HCT116 (cell line): ENCODE data around the gene ELMOD1. TPM values are rescaled to one million over a fixed set of nuclear protein-coding genes. Genes with fewer than 3 reads are reported as not detected.

Experiments
- ATAC-seq: fragments of 200-7000 bp; cut with Tn5 transposase; 2 replicates; pipeline ENCODE4 v1.9.1; 2020; ENCODE audit warnings: mild to moderate bottlenecking, moderate library complexity
- BruUV-seq: library from RNA; stranded (reverse); fragments of 400-500 nt; replicated peaks from 2 replicates; lab custom pipeline; 2021; lab: Mats Ljungman, UMichigan
- CTCF ChIA-PET: fragments of 300-600 bp; sonication (Branson Sonifier 250); formaldehyde crosslinking; loops from one replicate; lab custom pipeline; 2021; ENCODE audit warnings: antibody characterized with exemption; lab: Charles Lee
- POLR2A ChIA-PET: fragments of 300-600, 350-600 bp; sonication (Branson Sonifier 250); formaldehyde crosslinking; loops from one replicate; lab custom pipeline; 2021; ENCODE audit warnings: antibody characterized with exemption; lab: Charles Lee
- RAD21 ChIA-PET, 2 experiments: fragments of 300-600 bp; sonication (Branson Sonifier 250); formaldehyde crosslinking; loops; one replicate each; lab custom pipeline; 2023; ENCODE audit warnings: low total read pairs in 2 of 2; ENCODE audit not compliant: uncharacterized antibody in 2 of 2, unreplicated experiment in 2 of 2, low non-redundant PET in 1 of 2; lab: Charles Lee
- DNase-seq: peaks from one replicate; pipeline ENCODE4 v3.0.0-alpha.2; 2010; ENCODE audit warnings: low read depth, low spot score
- H2AFZ ChIP-seq: fragments of 200-600 bp; shearing (Covaris generic), sonication (generic); 2 replicates; pipeline ENCODE4 v1.6.1; 2017; ENCODE audit warnings: low read depth, mixed run types, mixed read lengths, antibody characterized with exemption, low read length; ENCODE audit not compliant: poor library complexity, severe bottlenecking
- H3K27ac ChIP-seq: 2 replicates; pipeline ENCODE4 v1.5.1; 2012; ENCODE audit warnings: low read depth, low read length
- H3K27me3 ChIP-seq: fragments of 200-600 bp; sonication (generic); 2 replicates; pipeline ENCODE4 v1.6.1; 2016; ENCODE audit warnings: mixed run types, low read length, mixed read lengths; ENCODE audit not compliant: insufficient read depth
- H3K36me3 ChIP-seq, 2 experiments: fragments of 200-500 bp in 1 of 2; fragments of 200-600 bp in 1 of 2; sonication (Bioruptor generic) in 1 of 2; sonication (generic) in 1 of 2; 2 replicates each; pipeline versions ENCODE4 v1.5.1 to v1.6.1; 2014 to 2016; ENCODE audit warnings: low read length in 2 of 2, inconsistent platforms in 1 of 2, mixed read lengths in 1 of 2, mixed run types in 1 of 2; ENCODE audit not compliant: insufficient read depth in 2 of 2, control insufficient read depth in 1 of 2
- H3K4me1 ChIP-seq, 2 experiments: fragments of 200-600 bp in 1 of 2; sonication (generic) in 1 of 2; 2 replicates each; pipeline versions ENCODE4 v1.5.1 to v1.6.1; 2012 to 2017; ENCODE audit warnings: low read length in 2 of 2, inconsistent platforms in 1 of 2, mild to moderate bottlenecking in 1 of 2, mixed read lengths in 1 of 2, mixed run types in 1 of 2, moderate library complexity in 1 of 2; ENCODE audit not compliant: insufficient read depth in 2 of 2, control insufficient read depth in 1 of 2
- H3K4me2 ChIP-seq: fragments of 200-600 bp; sonication (generic); 2 replicates; pipeline ENCODE4 v1.6.1; 2017; ENCODE audit warnings: mixed run types, low read length, mixed read lengths
- H3K4me3 ChIP-seq, 2 experiments: fragments of 200-600 bp in 1 of 2; sonication (generic) in 1 of 2; replicated peaks in 1 of 2; 2 replicates each; pipeline ENCODE4 v1.5.1; 2011 to 2016; ENCODE audit warnings: low read length in 2 of 2, control low read depth in 1 of 2, low read depth in 1 of 2, mild to moderate bottlenecking in 1 of 2, mixed read lengths in 1 of 2, mixed run types in 1 of 2
- H3K79me2 ChIP-seq: fragments of 200-600 bp; sonication (generic); 2 replicates; pipeline ENCODE4 v1.6.1; 2017; ENCODE audit warnings: mild to moderate bottlenecking, mixed run types, low read length, moderate library complexity, mixed read lengths; ENCODE audit not compliant: insufficient read depth
- H3K9ac ChIP-seq: fragments of 200-600 bp; sonication (generic); 2 replicates; pipeline ENCODE4 v1.6.1; 2016; ENCODE audit warnings: low read length, mixed read lengths
- H3K9me2 ChIP-seq: fragments of 200-600 bp; sonication (generic), shearing (Covaris generic); 2 replicates; pipeline ENCODE4 v1.6.1; 2017; ENCODE audit warnings: mixed run types, mild to moderate bottlenecking, moderate library complexity; ENCODE audit not compliant: insufficient read depth
- H3K9me3 ChIP-seq, 2 experiments: fragments of 200-500 bp in 1 of 2; fragments of 200-600 bp in 1 of 2; sonication (Bioruptor generic) in 1 of 2; sonication (generic) in 1 of 2; 2 replicates each; pipeline ENCODE4 v1.6.1; 2014 to 2017; ENCODE audit warnings: low read length in 2 of 2, mixed read lengths in 2 of 2, inconsistent platforms in 1 of 2, low read depth in 1 of 2, mild to moderate bottlenecking in 1 of 2, mixed run types in 1 of 2, moderate library complexity in 1 of 2; ENCODE audit not compliant: control insufficient read depth in 1 of 2, insufficient read depth in 1 of 2
- H4K20me1 ChIP-seq: fragments of 200-600 bp; sonication (generic), shearing (Covaris generic); 2 replicates; pipeline ENCODE4 v1.6.1; 2017; ENCODE audit warnings: mixed run types, mild to moderate bottlenecking, moderate library complexity; ENCODE audit not compliant: insufficient read depth
- CEBPB ChIP-seq: IDR thresholded peaks from 2 replicates; pipeline ENCODE4 v1.6.1; 2012; ENCODE audit warnings: low read depth
- EGR1 ChIP-seq: IDR thresholded peaks from 2 replicates; pipeline ENCODE4 v1.6.1; 2012; ENCODE audit warnings: low read depth
- ELF1 ChIP-seq: IDR thresholded peaks from 2 replicates; pipeline ENCODE4 v1.6.1; 2012; ENCODE audit warnings: low read depth, borderline replicate concordance
- EZH2 ChIP-seq: fragments of 200-600 bp; sonication (generic); IDR thresholded peaks from 2 replicates; pipeline ENCODE4 v1.6.1; 2017; ENCODE audit warnings: antibody characterized with exemption, mixed run types
- EZH2phosphoT487 ChIP-seq: fragments of 200-600 bp; IDR thresholded peaks from 2 replicates; pipeline ENCODE4 v1.6.1; 2018; ENCODE audit warnings: antibody characterized with exemption, borderline replicate concordance
- FOSL1 ChIP-seq: IDR thresholded peaks from 2 replicates; pipeline ENCODE4 v1.6.1; 2012; ENCODE audit warnings: low read depth
- POLR2A ChIP-seq: IDR thresholded peaks from 2 replicates; pipeline ENCODE4 v1.7.0; 2011; ENCODE audit warnings: borderline replicate concordance; ENCODE audit not compliant: insufficient read depth, insufficient read length; ENCODE audit errors: extremely low read depth
- SIN3A ChIP-seq: IDR thresholded peaks from 2 replicates; pipeline ENCODE4 v1.6.1; 2012; ENCODE audit warnings: low read depth
- SP1 ChIP-seq: IDR thresholded peaks from 2 replicates; pipeline ENCODE4 v1.6.1; 2012; ENCODE audit warnings: low read depth
- SRF ChIP-seq: IDR thresholded peaks from 2 replicates; pipeline ENCODE4 v1.6.1; 2012; ENCODE audit warnings: low read depth
- TCF7L2 ChIP-seq: IDR thresholded peaks from 2 replicates; pipeline ENCODE4 v1.7.0; 2011; ENCODE audit warnings: borderline replicate concordance, inconsistent platforms; ENCODE audit not compliant: insufficient read depth, insufficient read length; ENCODE audit errors: extremely low read depth
- YY1 ChIP-seq: IDR thresholded peaks from 2 replicates; pipeline ENCODE4 v1.6.1; 2011; ENCODE audit warnings: low read length, low read depth, moderate library complexity, mild to moderate bottlenecking; ENCODE audit not compliant: insufficient replicate concordance; ENCODE audit errors: extremely low read depth
- ZFX ChIP-seq: fragments of 450-650 bp; IDR thresholded peaks from 2 replicates; pipeline ENCODE4 v1.6.1; 2017
- intact Hi-C: fragments of 100-400 bp; cut with micrococcal nuclease; formaldehyde crosslinking; loops from 2 replicates; pipeline ENCODE4 v1.10.0; 2022
- total RNA-seq: library from RNA; stranded (reverse); gene quantifications from one replicate; pipeline ENCODE4 v1.2.1, GENCODE V29; 2021; ENCODE audit not compliant: unreplicated experiment
- TF ChIP-seq, protein P1 (sequence below), 3 experiments: fragments of 200-600 bp in 1 of 3; sonication (generic) in 1 of 3; IDR thresholded peaks in 2 of 3; conservative IDR thresholded peaks in 1 of 3; 2 replicates each; pipeline ENCODE4 v1.5.1; 2012 to 2017; ENCODE audit warnings: low read depth in 2 of 3, low read length in 2 of 3, antibody characterized with exemption in 1 of 3, borderline replicate concordance in 1 of 3, control low read depth in 1 of 3, mild to moderate bottlenecking in 1 of 3, mixed read lengths in 1 of 3, mixed run types in 1 of 3, moderate library complexity in 1 of 3; ENCODE audit not compliant: insufficient read depth in 1 of 3
- TF ChIP-seq, protein P2 (sequence below): IDR thresholded peaks from 2 replicates; pipeline ENCODE4 v1.6.1; 2012; ENCODE audit warnings: low read depth
- TF ChIP-seq, protein P3 (sequence below): IDR thresholded peaks from 2 replicates; pipeline ENCODE4 v1.6.1; 2012
- TF ChIP-seq, protein P4 (sequence below): IDR thresholded peaks from 2 replicates; pipeline ENCODE4 v1.6.1; 2012

Gene ELMOD1
- total RNA-seq, 1 experiment from 2014 or later: 2.9 TPM

DNA sequence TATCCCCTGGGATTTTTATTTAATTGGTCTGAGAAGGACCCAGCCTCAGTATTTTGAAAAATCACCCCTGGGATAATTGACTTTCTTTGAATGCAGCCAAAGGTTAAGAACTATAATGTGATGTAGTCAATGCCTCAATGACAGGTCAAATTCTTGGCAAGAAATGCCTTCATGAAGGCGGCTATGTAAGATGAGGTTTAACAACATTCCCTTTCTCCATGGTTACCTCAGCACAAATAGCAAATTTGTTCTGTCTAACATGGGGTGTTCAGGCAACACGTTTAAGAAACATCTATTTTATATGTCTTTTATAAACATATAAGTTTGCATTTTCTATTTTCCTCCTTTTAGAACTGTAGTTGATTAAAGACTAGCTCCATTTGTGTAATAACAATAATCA lies 115.6 kb downstream of the ELMOD1 start (continued):
- TF ChIP-seq, protein P1, sequence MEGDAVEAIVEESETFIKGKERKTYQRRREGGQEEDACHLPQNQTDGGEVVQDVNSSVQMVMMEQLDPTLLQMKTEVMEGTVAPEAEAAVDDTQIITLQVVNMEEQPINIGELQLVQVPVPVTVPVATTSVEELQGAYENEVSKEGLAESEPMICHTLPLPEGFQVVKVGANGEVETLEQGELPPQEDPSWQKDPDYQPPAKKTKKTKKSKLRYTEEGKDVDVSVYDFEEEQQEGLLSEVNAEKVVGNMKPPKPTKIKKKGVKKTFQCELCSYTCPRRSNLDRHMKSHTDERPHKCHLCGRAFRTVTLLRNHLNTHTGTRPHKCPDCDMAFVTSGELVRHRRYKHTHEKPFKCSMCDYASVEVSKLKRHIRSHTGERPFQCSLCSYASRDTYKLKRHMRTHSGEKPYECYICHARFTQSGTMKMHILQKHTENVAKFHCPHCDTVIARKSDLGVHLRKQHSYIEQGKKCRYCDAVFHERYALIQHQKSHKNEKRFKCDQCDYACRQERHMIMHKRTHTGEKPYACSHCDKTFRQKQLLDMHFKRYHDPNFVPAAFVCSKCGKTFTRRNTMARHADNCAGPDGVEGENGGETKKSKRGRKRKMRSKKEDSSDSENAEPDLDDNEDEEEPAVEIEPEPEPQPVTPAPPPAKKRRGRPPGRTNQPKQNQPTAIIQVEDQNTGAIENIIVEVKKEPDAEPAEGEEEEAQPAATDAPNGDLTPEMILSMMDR (IDR thresholded peaks at IDR 0.05 in 2 of 3, conservative IDR thresholded peaks at IDR 0.05 in 1 of 3; ENCODE audit: borderline replicate concordance in 1 of 3, insufficient read depth in 1 of 3, low read depth in 2 of 3, low read length in 2 of 3): no peak
- TF ChIP-seq, all 23 proteins: peak for 0

DNA sequence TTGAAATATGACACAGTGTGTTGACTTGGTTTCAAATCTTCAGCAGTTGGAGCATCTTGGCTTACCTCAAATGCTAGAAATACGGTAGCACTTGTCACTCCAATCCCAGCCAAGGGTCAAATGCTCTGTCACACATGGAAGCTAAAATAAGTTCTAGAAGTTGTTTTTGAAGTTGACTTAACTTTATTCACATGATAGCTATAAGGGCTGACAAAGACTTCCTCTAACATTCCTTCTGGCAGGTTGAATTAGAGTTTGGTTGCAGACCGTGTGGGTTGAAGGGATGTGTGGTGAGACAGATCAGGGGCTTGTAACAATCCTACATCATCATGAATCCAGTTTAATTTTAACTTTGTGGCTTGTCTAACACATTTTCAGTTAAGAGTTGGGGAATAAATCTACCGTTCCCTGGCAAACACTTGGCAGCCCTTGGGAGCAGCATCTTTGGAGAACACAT lies 116.3 kb downstream of the ELMOD1 start:
- no peak overlapping the region for H3K4me3 ChIP-seq
- BruUV-seq: no TSS peak
- ATAC-seq: no peak

More for the DNA sequence above, 116.3 kb downstream of the ELMOD1 start:
- Histone ChIP-seq H3K27ac (no peak overlapping the region), H3K9ac (no peak overlapping the region), H3K79me2 (no peaks in the 10 kb centered on the region), H2AFZ (no peak overlapping the region), H3K36me3 (no peaks in the 10 kb centered on the region), H3K9me2 (no peaks in the 10 kb centered on the region), H4K20me1 (no peaks in the 10 kb centered on the region)
- POLR2A ChIA-PET: no interaction called here
- intact Hi-C loops: no loop called here
- TF ChIP-seq, protein P2, sequence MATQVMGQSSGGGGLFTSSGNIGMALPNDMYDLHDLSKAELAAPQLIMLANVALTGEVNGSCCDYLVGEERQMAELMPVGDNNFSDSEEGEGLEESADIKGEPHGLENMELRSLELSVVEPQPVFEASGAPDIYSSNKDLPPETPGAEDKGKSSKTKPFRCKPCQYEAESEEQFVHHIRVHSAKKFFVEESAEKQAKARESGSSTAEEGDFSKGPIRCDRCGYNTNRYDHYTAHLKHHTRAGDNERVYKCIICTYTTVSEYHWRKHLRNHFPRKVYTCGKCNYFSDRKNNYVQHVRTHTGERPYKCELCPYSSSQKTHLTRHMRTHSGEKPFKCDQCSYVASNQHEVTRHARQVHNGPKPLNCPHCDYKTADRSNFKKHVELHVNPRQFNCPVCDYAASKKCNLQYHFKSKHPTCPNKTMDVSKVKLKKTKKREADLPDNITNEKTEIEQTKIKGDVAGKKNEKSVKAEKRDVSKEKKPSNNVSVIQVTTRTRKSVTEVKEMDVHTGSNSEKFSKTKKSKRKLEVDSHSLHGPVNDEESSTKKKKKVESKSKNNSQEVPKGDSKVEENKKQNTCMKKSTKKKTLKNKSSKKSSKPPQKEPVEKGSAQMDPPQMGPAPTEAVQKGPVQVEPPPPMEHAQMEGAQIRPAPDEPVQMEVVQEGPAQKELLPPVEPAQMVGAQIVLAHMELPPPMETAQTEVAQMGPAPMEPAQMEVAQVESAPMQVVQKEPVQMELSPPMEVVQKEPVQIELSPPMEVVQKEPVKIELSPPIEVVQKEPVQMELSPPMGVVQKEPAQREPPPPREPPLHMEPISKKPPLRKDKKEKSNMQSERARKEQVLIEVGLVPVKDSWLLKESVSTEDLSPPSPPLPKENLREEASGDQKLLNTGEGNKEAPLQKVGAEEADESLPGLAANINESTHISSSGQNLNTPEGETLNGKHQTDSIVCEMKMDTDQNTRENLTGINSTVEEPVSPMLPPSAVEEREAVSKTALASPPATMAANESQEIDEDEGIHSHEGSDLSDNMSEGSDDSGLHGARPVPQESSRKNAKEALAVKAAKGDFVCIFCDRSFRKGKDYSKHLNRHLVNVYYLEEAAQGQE: no peak
- TF ChIP-seq CEBPB (no peak), TCF7L2 (no peak), SRF (no peak), YY1 (no peak), EZH2 (no peak), FOSL1 (no peak), ZFX (no peak), EGR1 (no peak), SIN3A (no peak), POLR2A (no peak), ELF1 (no peak), EZH2phosphoT487 (no peak), SP1 (no peak)
- TF ChIP-seq, protein P3, sequence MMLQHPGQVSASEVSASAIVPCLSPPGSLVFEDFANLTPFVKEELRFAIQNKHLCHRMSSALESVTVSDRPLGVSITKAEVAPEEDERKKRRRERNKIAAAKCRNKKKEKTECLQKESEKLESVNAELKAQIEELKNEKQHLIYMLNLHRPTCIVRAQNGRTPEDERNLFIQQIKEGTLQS: no peak
- TF ChIP-seq, protein P1 (IDR thresholded peaks at IDR 0.05 in 2 of 3, conservative IDR thresholded peaks at IDR 0.05 in 1 of 3; ENCODE audit: borderline replicate concordance in 1 of 3, insufficient read depth in 1 of 3, low read depth in 2 of 3, low read length in 2 of 3): no peak
- TF ChIP-seq, protein P4, sequence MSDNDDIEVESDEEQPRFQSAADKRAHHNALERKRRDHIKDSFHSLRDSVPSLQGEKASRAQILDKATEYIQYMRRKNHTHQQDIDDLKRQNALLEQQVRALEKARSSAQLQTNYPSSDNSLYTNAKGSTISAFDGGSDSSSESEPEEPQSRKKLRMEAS: no peak
- TF ChIP-seq, all 23 proteins: peak for 0
- ChIA-PET RAD21 (no interaction called here), CTCF (no interaction called here)
- peaks cover 0 to 5% of the 10 kb centered on the region in 2 experiments; a peak in 1 of 4 replicates for H3K4me1 ChIP-seq
- H3K27me3 ChIP-seq: no peaks in the 10 kb centered on the region; the same call in 1 of the 2 replicates
- no peaks in the 10 kb centered on the region for H3K9me3 ChIP-seq
- no peak overlapping the region for H3K4me2 ChIP-seq
- no peak for DNase-seq
